Measurements from ENCODE around the gene IL13RA1. TPM values are rescaled to one million over a fixed set of nuclear protein-coding genes. Genes with fewer than 3 reads are reported as not detected.

IL13RA1 gene
- total and polyA plus RNA-seq, 2 of the 13 experiments (the other 11 are each of a cell fraction or from before 2014, with no cell fraction given): 56.6 to 73.5 TPM

- peak; percentile 36; the same call in 1 of the 2 replicates for TF ChIP-seq ZNF362 (CRISPR knock-in tag; IDR thresholded peaks at IDR 0.05; ENCODE audit: borderline replicate concordance)
- TF ChIP-seq HMG20B (CRISPR knock-in tag; conservative IDR thresholded peaks at IDR 0.05): no peak
- TF ChIP-seq ARNT (IDR thresholded peaks at IDR 0.05): no peak
- no peak for TF ChIP-seq POLR2AphosphoS2 (IDR thresholded peaks at IDR 0.05; ENCODE audit: low read depth, low read length)
- no peak for TF ChIP-seq JUNB (CRISPR knock-in tag; IDR thresholded peaks at IDR 0.05; ENCODE audit: borderline replicate concordance)
- TF ChIP-seq ETV6 (CRISPR knock-in tag; conservative IDR thresholded peaks at IDR 0.05): no peak
- no peak for TF ChIP-seq HMGA1 (CRISPR knock-in tag; conservative IDR thresholded peaks at IDR 0.05)
- TF ChIP-seq THAP9 (CRISPR knock-in tag; IDR thresholded peaks at IDR 0.05; ENCODE audit: borderline replicate concordance): no peak
- TF ChIP-seq ZNF235 (CRISPR knock-in tag; IDR thresholded peaks at IDR 0.05; ENCODE audit: borderline replicate concordance): no peak
- TF ChIP-seq GATAD2A (CRISPR knock-in tag; IDR thresholded peaks at IDR 0.05): peak; percentile 64
- no peak for TF ChIP-seq PHB2 (IDR thresholded peaks at IDR 0.05; ENCODE audit: partially characterized antibody)
- TF ChIP-seq RFXAP (CRISPR knock-in tag; IDR thresholded peaks at IDR 0.05; ENCODE audit: borderline replicate concordance): no peak; the same call in 1 of the 2 replicates
- TF ChIP-seq EP300 (IDR thresholded peaks at IDR 0.05; ENCODE audit: low read depth in 2 of 2, low read length in 2 of 2): peak in 1 of 2 experiments; percentile 64; a peak in 3 of 4 replicates
- TF ChIP-seq EP300 (CRISPR knock-in tag; IDR thresholded peaks at IDR 0.05; ENCODE audit: borderline replicate concordance): peak; percentile 80
- TF ChIP-seq ZNF441 (CRISPR knock-in tag; IDR thresholded peaks at IDR 0.05; ENCODE audit: borderline replicate concordance): peak; percentile 46; the same call in 1 of the 2 replicates
- no peak for TF ChIP-seq CSRNP2 (CRISPR knock-in tag; conservative IDR thresholded peaks at IDR 0.05; ENCODE audit: low read depth)
- no peak for TF ChIP-seq ZNF343 (CRISPR knock-in tag; IDR thresholded peaks at IDR 0.05)
- no peak for TF ChIP-seq BATF2 (CRISPR knock-in tag; IDR thresholded peaks at IDR 0.05)
- no peak for TF ChIP-seq BRF2 (CRISPR knock-in tag; IDR thresholded peaks at IDR 0.05)
- no peak for TF ChIP-seq ZNF224 (CRISPR knock-in tag; IDR thresholded peaks at IDR 0.05)
- TF ChIP-seq ZNF746 (CRISPR knock-in tag; IDR thresholded peaks at IDR 0.05): no peak
- no peak for TF ChIP-seq ZNF703 (CRISPR knock-in tag; IDR thresholded peaks at IDR 0.05; ENCODE audit: borderline replicate concordance)
Observed at GRCh38 chrX:118726887-118727685, at the start of gene IL13RA1 (continued).
